Activated CD4-positive, alpha-beta T cell treated with anti-CD3 and anti-CD28 coated beads, Interleukin-2, amount 10 ng/mL, durations not matched to agents 24 days and 14 days (primary cell): ENCODE measurements around the gene ENG. TPM values are rescaled to one million over a fixed set of nuclear protein-coding genes. Genes with fewer than 3 reads are reported as not detected.
"Not testable (repeated sequence)": the region's sequence is repeated elsewhere in the genome, so short reads cannot be mapped to it uniquely, and the experiment has no call there.

ENCODE experiments used
- DNase-seq: peaks from one replicate; pipeline ENCODE4 v3.0.0; 2022
- H3K27ac Mint-ChIP-seq: one replicate; pipeline ENCODE4 v1.8.0; 2022; ENCODE audit warnings: mild to moderate bottlenecking, mixed read lengths
- H3K27me3 Mint-ChIP-seq: one replicate; pipeline ENCODE4 v1.8.0; 2022; ENCODE audit warnings: mixed read lengths
- H3K36me3 Mint-ChIP-seq: one replicate; pipeline ENCODE4 v1.8.0; 2022; ENCODE audit warnings: low read depth, mild to moderate bottlenecking, mixed read lengths
- H3K4me1 Mint-ChIP-seq: one replicate; pipeline ENCODE4 v1.8.0; 2021; ENCODE audit warnings: mixed read lengths
- H3K4me3 Mint-ChIP-seq: one replicate; pipeline ENCODE4 v1.8.0; 2022; ENCODE audit warnings: mild to moderate bottlenecking, moderate library complexity, mixed read lengths
- H3K9me3 Mint-ChIP-seq: one replicate; pipeline ENCODE4 v1.8.0; 2021; ENCODE audit warnings: mixed read lengths
- intact Hi-C: fragments of 100-400 bp; cut with micrococcal nuclease; formaldehyde crosslinking; loops from one replicate; pipeline ENCODE4 v1.15.1; 2023
- total RNA-seq: library from RNA; stranded (reverse); gene quantifications from 2 replicates; pipeline ENCODE4 v1.2.3, GENCODE V29; 2022

Gene ENG
- total RNA-seq, 1 donor from 2014 or later, result 29.9 TPM

DNA sequence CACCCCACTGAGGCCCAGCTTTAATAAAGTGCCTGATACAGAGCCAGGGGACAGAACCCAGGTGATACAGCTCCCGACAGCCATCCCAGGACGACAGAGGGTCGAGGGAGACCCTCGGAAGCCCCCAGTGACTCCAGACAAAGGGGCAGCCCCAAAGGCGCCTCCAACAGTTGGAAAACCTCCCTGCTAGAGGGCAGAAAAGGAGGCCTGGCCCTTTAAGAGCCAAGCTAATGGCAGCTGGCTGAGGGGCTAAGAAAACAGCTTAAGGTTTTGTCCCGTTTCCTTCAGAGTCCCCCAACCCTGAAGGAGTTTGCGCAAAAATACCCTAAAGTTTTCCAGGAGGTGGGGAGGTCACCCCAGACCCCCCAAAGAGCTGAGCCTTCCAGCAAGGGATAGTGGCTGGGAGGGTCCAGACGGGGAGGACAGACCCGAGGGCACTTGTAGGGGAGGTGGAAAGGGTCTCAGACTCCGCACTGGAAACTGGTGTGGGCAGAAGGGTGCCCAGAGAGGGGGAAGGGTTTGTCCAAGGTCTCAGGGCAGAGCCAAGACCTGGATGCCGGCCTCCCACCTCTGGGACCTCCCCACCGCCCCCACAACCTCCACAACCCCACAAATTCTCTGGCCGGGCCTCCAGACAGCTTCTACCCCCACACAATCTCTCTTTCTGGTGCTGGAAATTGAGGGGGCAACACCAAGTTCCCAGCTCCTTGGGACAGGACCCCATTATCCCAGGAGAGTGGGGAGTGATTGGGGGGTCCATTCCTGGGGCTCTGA lies 31.2 kb upstream of the ENG start:
- Mint-ChIP-seq H3K27ac (no peak overlapping the region), H3K4me1 (peaks cover 11% of the 10 kb centered on the region), H3K9me3 (no peaks in the 10 kb centered on the region), H3K36me3 (peaks cover 47% of the 10 kb centered on the region), H3K4me3 (no peak overlapping the region), H3K27me3 (no peaks in the 10 kb centered on the region)
- DNase-seq, result no peak
- intact Hi-C loops, result no loop called here

DNA sequence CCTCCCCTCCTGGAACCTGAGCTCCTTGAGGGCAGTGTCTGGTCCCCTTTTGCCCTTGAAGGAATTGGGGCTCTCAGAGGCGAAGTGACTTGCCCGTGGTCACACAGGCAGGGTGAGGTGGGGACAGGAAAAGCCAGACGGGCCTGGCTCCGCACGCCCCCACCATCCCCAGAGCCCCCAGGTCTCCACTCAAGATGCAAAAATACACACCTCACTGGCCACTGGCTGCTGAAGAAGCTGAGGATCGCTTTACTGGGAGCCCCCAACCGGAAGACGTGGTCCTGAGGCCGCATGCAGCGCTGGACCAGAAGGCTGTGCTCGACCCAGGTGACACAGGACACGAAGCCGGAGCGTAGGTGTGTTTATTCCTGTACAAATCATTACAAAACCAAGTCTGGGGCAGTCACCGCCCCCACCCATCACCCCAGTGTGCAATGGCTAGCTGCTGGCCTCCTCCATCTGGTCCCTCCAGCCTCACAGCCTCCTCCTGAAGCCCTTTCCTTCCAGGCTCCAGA lies 30.6 kb upstream of the ENG start:
- Mint-ChIP-seq H3K9me3 (no peaks in the 10 kb centered on the region), H3K4me1 (peaks cover 11% of the 10 kb centered on the region), H3K27ac (no peak overlapping the region), H3K4me3 (no peak overlapping the region), H3K36me3 (peaks cover 42% of the 10 kb centered on the region), H3K27me3 (no peaks in the 10 kb centered on the region)
- intact Hi-C loops, result no loop called here
- DNase-seq, result no peak

DNA sequence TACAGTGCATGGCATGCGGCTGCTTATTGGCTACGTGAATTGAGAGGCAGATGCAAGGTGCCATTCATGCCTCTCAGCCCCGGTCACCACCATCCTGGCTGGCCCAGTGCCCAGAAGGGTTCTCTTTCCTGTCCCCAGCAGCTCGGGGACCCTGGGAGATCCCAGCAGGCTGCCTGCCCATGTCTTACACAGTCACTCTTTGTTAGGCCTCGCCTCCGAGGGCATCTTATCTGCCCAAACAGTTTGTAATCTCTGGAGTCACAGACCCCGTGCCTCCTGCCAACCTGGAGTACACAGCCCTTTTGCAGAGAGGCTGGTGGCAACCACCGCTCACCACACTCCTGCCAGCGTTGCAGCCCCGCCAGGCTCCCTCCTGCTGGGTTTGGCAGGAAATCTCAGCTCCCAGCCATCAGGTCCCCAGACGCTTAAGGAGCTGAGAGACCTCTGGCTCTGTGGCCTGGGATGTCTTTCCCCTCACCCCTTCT lies 30.0 kb upstream of the ENG start:
- H3K4me3 Mint-ChIP-seq, result no peak overlapping the region
- peaks cover 41% of the 10 kb centered on the region for H3K36me3 Mint-ChIP-seq
- DNase-seq, result no peak
- intact Hi-C loops, result no loop called here
- H3K9me3 Mint-ChIP-seq, result no peaks in the 10 kb centered on the region
- peaks cover 11% of the 10 kb centered on the region for H3K4me1 Mint-ChIP-seq
- H3K27ac Mint-ChIP-seq, result peak overlapping the region; percentile 48
- H3K27me3 Mint-ChIP-seq, result no peaks in the 10 kb centered on the region

DNA sequence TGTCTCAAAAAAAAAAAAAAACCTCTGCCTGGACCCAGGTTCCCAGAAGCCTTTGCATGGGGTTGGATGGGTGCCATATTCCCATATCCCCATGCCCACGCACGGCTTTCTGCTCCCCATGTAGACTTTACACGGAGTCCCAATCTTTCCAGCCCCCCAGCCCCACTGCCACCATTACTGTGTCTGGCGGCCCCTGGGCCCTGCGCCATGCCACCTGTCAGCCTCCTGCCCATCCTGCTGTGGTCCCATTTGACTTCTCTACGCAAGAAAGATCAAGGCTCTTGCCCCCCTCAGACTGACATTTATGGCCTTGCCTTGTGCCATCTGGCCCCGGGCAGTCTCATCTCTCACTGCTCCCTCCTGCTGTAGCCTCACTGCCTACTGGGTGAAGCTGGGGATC lies 29.5 kb upstream of the ENG start:
- Mint-ChIP-seq H3K27ac (peak overlapping the region; percentile 34), H3K27me3 (no peaks in the 10 kb centered on the region)

DNA sequence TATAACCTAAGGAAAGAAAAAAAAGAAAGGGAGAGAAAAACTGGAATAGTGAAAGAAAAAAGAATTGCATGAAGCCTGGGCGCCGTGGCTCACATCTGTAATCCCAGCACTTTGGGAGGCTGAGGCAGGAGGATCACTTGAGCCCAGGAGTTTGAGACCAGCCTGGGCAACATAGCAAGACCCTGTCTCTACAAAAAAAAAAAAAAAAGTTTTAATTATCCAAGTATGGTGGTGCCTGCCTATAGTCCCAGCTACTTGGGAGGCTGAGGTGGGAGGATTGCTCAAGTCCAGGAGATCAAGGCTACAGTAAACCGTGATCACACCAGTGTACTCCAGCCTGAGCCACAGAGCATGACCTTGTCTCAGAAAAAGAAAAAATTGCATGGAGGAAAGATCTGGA lies 27.3 kb upstream of the ENG start:
- H3K27ac Mint-ChIP-seq, H3K9me3 Mint-ChIP-seq, intact Hi-C loops, H3K27me3 Mint-ChIP-seq, DNase-seq, H3K4me3 Mint-ChIP-seq: not testable (repeated sequence)
- H3K4me1 Mint-ChIP-seq, result peaks cover 11% of the 10 kb centered on the region
- peaks cover 32% of the 10 kb centered on the region for H3K36me3 Mint-ChIP-seq

More for the DNA sequence above, 29.5 kb upstream of the ENG start:
- H3K4me3 Mint-ChIP-seq, result no peak overlapping the region
- H3K9me3 Mint-ChIP-seq, result no peaks in the 10 kb centered on the region
- intact Hi-C loops, result no loop called here
- H3K36me3 Mint-ChIP-seq, result peaks cover 41% of the 10 kb centered on the region
- peaks cover 11% of the 10 kb centered on the region for H3K4me1 Mint-ChIP-seq
- no peak for DNase-seq

DNA sequence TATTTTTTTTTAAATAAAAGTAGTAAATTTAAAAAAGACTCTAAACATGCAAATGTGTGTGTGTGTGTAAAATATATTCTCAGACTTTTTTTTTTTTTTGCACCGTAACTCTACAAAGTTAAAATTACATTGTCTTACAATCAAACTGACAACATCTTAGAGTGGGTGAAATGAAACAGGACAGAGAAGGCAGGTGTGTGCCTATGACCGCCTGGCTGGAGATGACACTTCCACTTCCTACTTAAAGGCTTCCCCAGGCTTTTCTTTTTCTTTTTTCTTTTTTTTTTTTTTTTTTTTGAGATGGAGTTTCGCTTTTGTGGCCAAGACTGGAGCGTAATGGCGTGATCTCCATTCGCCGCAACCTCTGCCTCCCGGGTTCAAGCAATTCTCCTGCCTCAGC lies 25.7 kb upstream of the ENG start:
- intact Hi-C loops, result no loop called here
- H3K4me1 Mint-ChIP-seq, result peaks cover 11% of the 10 kb centered on the region
- H3K36me3 Mint-ChIP-seq, result peaks cover 25% of the 10 kb centered on the region

DNA sequence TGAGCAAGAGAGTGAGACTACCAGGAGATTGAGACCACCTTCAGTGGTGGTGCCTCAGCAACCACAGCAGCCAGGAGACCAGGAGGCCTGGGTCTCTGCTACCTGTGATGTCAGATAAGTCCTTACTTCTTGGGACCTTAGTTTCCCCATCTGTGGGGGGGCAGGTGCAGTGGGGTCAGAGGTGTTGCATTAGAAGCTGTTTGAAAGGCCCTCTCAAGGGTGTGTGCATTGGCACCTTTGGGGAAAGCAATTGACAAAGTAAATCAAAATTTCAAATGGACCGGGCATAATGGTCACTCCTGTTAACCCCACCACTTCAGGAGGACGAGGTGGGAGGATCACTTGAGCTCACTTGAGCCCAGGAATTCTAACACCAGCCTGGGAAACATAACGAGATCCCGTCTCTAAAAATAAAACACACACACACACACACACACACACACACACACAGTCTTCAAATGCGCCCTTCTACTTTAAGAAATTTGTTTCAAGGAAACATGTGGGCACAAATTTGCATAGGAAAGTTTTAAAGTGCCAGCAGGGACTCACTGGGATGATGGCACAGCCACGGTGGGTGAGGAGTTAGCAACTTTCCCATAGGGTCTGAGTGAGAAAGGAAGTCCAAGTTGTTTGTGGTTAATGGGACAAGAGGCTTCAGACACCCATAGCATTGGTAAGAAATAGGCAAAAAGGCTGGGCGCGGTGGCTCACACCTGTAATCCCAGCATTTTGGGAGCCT lies 24.4 kb upstream of the ENG start:
- DNase-seq, result no peak
- no peaks in the 10 kb centered on the region for H3K9me3 Mint-ChIP-seq
- H3K27ac Mint-ChIP-seq, result no peak overlapping the region
- H3K4me3 Mint-ChIP-seq, result no peak overlapping the region
- no peaks in the 10 kb centered on the region for H3K27me3 Mint-ChIP-seq
- peaks cover 5% of the 10 kb centered on the region for H3K4me1 Mint-ChIP-seq
- peaks cover 16% of the 10 kb centered on the region for H3K36me3 Mint-ChIP-seq
- intact Hi-C loops, result no loop called here

More for the DNA sequence above, 25.7 kb upstream of the ENG start:
- Mint-ChIP-seq H3K9me3 (no peaks in the 10 kb centered on the region), H3K27ac (no peak overlapping the region), H3K4me3 (no peak overlapping the region), H3K27me3 (no peaks in the 10 kb centered on the region)
- no peak for DNase-seq

DNA sequence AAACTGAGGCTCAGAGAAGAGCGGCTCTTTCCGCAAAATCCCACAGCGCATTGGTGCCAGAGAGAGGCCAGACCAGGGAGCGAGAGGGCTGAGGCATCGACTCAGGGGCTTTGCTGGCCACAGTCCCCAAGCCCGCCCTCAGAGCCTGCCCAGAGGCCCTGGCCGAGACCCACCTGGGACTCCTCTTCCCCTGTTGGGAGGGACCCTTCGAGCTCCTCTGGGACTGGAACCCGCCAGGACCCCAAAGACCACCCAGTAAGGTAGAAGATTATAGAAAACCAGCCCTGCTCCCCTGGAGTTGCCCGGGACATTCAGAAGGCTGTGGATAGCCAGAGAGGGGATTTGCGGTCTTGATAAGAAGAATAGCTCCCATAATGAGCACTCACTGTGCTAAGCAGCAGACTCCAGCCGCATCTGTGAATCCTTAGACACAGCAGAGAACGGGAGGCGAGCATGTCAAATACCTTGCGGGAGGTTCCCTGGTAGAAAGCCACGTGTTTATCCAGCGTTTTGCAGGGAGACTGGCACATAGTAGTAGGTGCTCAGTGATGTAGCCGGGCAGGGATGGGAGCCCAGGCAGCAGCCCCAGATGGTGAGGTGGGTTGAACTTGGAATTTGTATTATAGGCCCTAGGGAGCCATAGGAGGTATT lies 23.7 kb upstream of the ENG start:
- Mint-ChIP-seq H3K9me3 (no peaks in the 10 kb centered on the region), H3K27ac (no peak overlapping the region), H3K4me3 (peak overlapping the region; percentile 49), H3K4me1 (peaks cover 5% of the 10 kb centered on the region), H3K27me3 (no peaks in the 10 kb centered on the region), H3K36me3 (peaks cover 15% of the 10 kb centered on the region)
- DNase-seq, result no peak
- intact Hi-C loops, result no loop called here

DNA sequence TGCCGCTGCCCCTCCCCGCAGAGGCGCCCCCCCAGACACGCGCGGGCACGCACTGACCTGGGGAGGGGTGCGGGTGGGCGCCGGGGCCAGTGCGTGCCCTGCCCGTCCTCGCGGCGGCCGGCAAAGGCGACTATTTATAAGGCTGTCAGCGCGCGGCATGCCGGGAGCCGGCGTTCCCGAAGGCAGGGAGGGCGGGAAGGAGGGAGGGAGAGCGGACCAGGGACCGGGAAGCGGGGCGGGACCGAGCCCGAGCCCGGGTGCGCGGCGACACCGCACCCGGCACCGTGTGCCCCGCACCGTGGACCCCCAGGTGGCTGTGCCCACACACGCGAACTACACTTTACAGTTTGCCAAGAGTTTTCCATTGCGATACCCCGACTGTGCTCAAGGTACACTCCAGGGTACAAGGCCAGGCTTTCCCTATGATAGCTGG lies 23.1 kb upstream of the ENG start, which contains the start of gene AK1:
Gene AK1, minus strand, starts transcription at position 110 of the 433 bp plus-strand sequence. CDS start 3,058 bp downstream, outside the sequence.
- Mint-ChIP-seq H3K27me3 (no peaks in the 10 kb centered on the region), H3K9me3 (no peaks in the 10 kb centered on the region), H3K4me3 (peak within 1 kb of the TSS; percentile 49), H3K4me1 (peaks cover 1% of the 10 kb centered on the region), H3K36me3 (peaks cover 12% of the 10 kb centered on the region), H3K27ac (no peak within 1 kb of the TSS)
- intact Hi-C loops, result no loop called here
- DNase-seq, result no peak

DNA sequence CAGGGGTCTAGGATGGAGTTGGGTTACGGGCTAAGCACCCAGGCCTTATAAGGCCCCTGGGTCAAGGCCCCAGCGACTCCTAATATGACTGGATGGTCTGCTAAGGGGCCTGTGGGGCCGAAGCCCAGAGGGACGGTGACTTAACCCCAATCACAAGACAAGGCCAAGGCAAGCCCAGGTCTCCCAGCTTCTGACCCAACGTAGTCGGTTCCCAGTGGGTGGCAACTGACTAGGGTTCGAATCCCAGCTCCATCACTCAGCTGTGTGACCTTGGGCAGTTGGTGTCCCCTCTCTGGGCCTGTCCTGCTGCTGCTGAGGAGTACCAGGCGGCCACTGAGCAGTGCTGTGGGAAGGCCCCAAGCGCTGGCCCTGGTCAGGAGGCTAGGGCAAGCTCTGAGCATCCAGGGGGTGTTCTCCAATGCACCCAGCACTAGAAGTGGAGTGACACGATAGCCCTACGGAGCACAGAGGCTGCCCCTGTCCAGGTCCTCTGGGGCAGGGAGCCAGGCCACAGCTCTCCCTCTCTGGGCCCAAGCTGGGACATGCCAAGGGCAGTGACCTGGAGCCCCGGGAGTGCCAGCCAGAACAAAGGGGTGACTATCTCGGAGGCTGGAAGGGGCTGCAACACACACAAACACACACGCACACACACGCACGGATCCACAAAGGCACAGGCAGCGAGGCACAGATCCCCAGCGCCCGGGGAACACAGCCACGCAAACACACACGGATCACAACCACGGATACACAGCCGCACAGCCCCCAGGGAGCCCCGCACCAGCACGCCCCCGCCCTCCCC lies 22.5 kb upstream of the ENG start:
- H3K4me3 Mint-ChIP-seq, result peak overlapping the region; percentile 19
- H3K36me3 Mint-ChIP-seq, result peaks cover 8% of the 10 kb centered on the region
- no peaks in the 10 kb centered on the region for H3K9me3 Mint-ChIP-seq
- no peaks in the 10 kb centered on the region for H3K27me3 Mint-ChIP-seq
- intact Hi-C loops, result no loop called here
- DNase-seq, result no peak
- H3K4me1 Mint-ChIP-seq, result no peaks in the 10 kb centered on the region
- H3K27ac Mint-ChIP-seq, result no peak overlapping the region

DNA sequence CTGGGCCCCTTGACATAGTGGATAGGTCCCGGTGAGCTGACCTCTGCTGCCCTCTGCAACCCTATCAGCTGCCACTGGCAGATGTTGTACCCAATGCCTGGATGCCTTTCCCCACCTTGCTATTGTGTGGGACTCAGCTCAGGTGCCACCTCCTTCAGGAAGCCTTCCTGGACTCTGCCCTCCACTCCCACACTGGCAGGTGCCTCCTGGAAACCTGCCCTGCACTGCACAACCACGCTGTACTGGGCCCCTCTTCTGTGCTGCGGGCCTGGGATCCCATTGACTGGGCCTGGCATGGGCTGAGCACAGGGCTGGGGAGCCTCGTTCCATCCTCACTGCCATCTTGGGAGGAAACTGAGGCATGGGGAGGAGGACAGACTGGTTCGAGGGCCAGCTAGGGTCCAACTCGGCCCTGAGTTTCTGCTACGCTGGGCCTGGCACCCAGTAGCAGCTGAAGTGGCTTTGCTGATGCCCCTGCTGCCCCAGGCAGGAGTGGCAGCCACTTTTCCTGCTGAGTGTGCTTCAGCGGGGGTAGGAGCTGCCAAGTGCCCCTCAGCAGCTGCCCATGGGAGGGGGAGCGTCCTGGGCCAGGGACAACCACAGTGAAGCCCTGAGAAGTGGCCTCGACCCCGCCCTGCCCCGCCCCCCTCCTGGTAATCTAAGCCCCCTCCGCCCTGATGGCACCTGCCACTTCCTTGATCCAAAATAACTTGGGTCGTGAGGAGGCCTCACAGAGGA lies 21.7 kb upstream of the ENG start:
- intact Hi-C loops, result no loop called here
- Mint-ChIP-seq H3K9me3 (no peaks in the 10 kb centered on the region), H3K36me3 (peaks cover 6% of the 10 kb centered on the region), H3K4me1 (no peaks in the 10 kb centered on the region), H3K27me3 (no peaks in the 10 kb centered on the region), H3K27ac (no peak overlapping the region), H3K4me3 (no peak overlapping the region)
- no peak for DNase-seq

DNA sequence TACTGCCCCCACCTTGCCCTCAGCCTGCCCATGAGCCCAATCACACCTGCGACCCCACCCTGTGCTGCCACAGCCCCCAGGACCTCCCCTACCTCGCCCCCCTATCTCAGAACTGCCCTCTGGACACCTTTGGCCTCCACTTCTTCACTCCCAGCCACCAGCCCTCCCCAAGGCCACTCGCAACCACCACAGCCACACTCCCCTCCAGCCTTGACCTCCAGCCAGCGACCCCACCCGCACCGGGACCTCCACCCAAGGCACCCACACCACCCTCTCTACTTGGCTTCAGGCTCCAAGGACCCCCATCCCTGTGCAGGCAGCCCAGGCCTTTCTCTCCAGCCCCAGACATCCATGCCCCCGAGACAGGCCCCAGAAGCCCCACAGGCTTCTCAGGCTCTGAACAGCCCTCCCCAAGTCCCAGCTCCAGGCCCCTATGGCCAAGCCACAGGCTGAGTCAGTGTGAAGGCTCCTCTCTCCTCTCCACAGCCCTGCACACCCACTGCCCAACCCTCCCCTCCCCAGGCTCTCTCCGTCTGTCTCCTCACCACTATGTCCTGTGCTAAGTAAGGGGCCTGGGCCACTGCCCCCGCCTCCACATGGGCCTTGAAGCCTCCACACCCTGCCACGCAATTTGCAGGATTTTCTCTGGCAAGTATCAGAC lies 21.0 kb upstream of the ENG start:
- intact Hi-C loops, result no loop called here
- Mint-ChIP-seq H3K4me3 (no peak overlapping the region), H3K27ac (no peak overlapping the region), H3K27me3 (no peaks in the 10 kb centered on the region), H3K4me1 (no peaks in the 10 kb centered on the region), H3K36me3 (peaks cover 5% of the 10 kb centered on the region), H3K9me3 (no peaks in the 10 kb centered on the region)
- DNase-seq, result no peak
